IMR-90 (cell line): Measurements from ENCODE around the gene MRPS15. TPM values are rescaled to one million over a fixed set of nuclear protein-coding genes. Genes with fewer than 3 reads are reported as not detected.

Experiments
- ATAC-seq: fragments of 200-7000 bp; cut with Tn5 transposase; 2 replicates; pipeline ENCODE4 v1.9.1; 2020; ENCODE audit warnings: low read depth, mild to moderate bottlenecking, moderate library complexity
- BruUV-seq: library from RNA; stranded (reverse); fragments of 400-500 nt; replicated peaks from 2 replicates; lab custom pipeline; 2021; lab: Mats Ljungman, UMichigan
- CTCF ChIA-PET: fragments of 300-600 bp; formaldehyde crosslinking; extraction: SDS; loops from one replicate; lab custom pipeline; 2021; ENCODE audit warnings: antibody characterized with exemption; lab: Yijun Ruan, JAX
- POLR2A ChIA-PET: fragments of 300-600 bp; sonication (Branson Sonifier 250); formaldehyde crosslinking; loops from one replicate; lab custom pipeline; 2022; ENCODE audit warnings: antibody characterized with exemption; ENCODE audit not compliant: unreplicated experiment; lab: Charles Lee
- DNase-seq: peaks from one replicate; pipeline ENCODE4 v3.0.0; 2013
- H2AFZ ChIP-seq: replicated peaks from 2 replicates; pipeline ENCODE3; 2013; ENCODE audit warnings: low read length, mild to moderate bottlenecking; ENCODE audit not compliant: poor library complexity
- H2AK5ac ChIP-seq: 2 replicates; pipeline ENCODE4 v1.6.1; 2013; ENCODE audit warnings: low read depth, low read length, inconsistent platforms
- H2AK9ac ChIP-seq: replicated peaks from 2 replicates; pipeline ENCODE3; 2013; ENCODE audit warnings: mild to moderate bottlenecking, low read depth, low read length, moderate library complexity; ENCODE audit not compliant: poor library complexity
- H2BK120ac ChIP-seq: 2 replicates; pipeline ENCODE4 v1.6.1; 2013; ENCODE audit warnings: low read depth, low read length, inconsistent platforms
- H2BK15ac ChIP-seq: 3 replicates; pipeline ENCODE4 v1.6.1; 2013; ENCODE audit warnings: low read depth, low read length, inconsistent platforms
- H2BK20ac ChIP-seq: 2 replicates; pipeline ENCODE4 v1.6.1; 2013; ENCODE audit warnings: low read depth, mild to moderate bottlenecking, inconsistent platforms, low read length, moderate library complexity
- H2BK5ac ChIP-seq: 2 replicates; pipeline ENCODE4 v1.6.1; 2013; ENCODE audit warnings: mild to moderate bottlenecking, low read depth, low read length, inconsistent platforms; ENCODE audit not compliant: poor library complexity, severe bottlenecking
- H3K14ac ChIP-seq: replicated peaks from 2 replicates; pipeline ENCODE4 v1.6.1; 2013; ENCODE audit warnings: low read depth, low read length, inconsistent platforms
- H3K18ac ChIP-seq: 2 replicates; pipeline ENCODE4 v1.6.1; 2013; ENCODE audit warnings: low read depth, low read length, control low read depth
- H3K23ac ChIP-seq: 2 replicates; pipeline ENCODE4 v1.6.1; 2013; ENCODE audit warnings: low read depth, low read length, inconsistent platforms
- H3K27ac ChIP-seq: 2 replicates; pipeline ENCODE4 v1.5.1; 2013; ENCODE audit warnings: mild to moderate bottlenecking, control low read depth, low read length; ENCODE audit not compliant: insufficient read depth
- H3K27me3 ChIP-seq: 2 replicates; pipeline ENCODE4 v1.6.1; 2013; ENCODE audit warnings: low read length; ENCODE audit not compliant: control insufficient read depth, insufficient read depth
- H3K36me3 ChIP-seq: 2 replicates; pipeline ENCODE4 v1.6.1; 2013; ENCODE audit warnings: low read length, mixed read lengths; ENCODE audit not compliant: control insufficient read depth, insufficient read depth
- H3K4ac ChIP-seq: 2 replicates; pipeline ENCODE4 v1.6.1; 2013; ENCODE audit warnings: low read depth, low read length, inconsistent platforms
- H3K4me1 ChIP-seq: 2 replicates; pipeline ENCODE4 v1.6.1; 2013; ENCODE audit warnings: low read length, mixed read lengths; ENCODE audit not compliant: control insufficient read depth, insufficient read depth
- H3K4me2 ChIP-seq: 2 replicates; pipeline ENCODE4 v1.6.1; 2013; ENCODE audit warnings: low read depth, mild to moderate bottlenecking, control low read depth, low read length, moderate library complexity
- H3K4me3 ChIP-seq: 2 replicates; pipeline ENCODE4 v1.5.1; 2013; ENCODE audit warnings: low read depth, mild to moderate bottlenecking, control low read depth, low read length, moderate library complexity; ENCODE audit not compliant: insufficient read depth
- H3K56ac ChIP-seq: 2 replicates; pipeline ENCODE4 v1.6.1; 2013; ENCODE audit warnings: low read length, inconsistent platforms; ENCODE audit not compliant: insufficient read depth; ENCODE audit errors: extremely low read depth
- H3K79me1 ChIP-seq, 2 experiments: 2 replicates each; pipeline ENCODE4 v1.6.1; 2013; ENCODE audit warnings: low read length in 2 of 2, inconsistent platforms in 1 of 2, low read depth in 1 of 2
- H3K9ac ChIP-seq: 2 replicates; pipeline ENCODE4 v1.6.1; 2013; ENCODE audit warnings: low read depth, low read length, control low read depth
- H3K9me1 ChIP-seq: 2 replicates; pipeline ENCODE4 v1.6.1; 2013; ENCODE audit warnings: low read length, inconsistent platforms; ENCODE audit not compliant: insufficient read depth
- H3K9me3 ChIP-seq: 2 replicates; pipeline ENCODE4 v1.6.1; 2013; ENCODE audit warnings: low read length; ENCODE audit not compliant: control insufficient read depth, insufficient read depth
- H4K20me1 ChIP-seq: 2 replicates; pipeline ENCODE4 v1.6.1; 2013; ENCODE audit warnings: low read length, inconsistent platforms; ENCODE audit not compliant: insufficient read depth
- H4K5ac ChIP-seq: 2 replicates; pipeline ENCODE4 v1.6.1; 2013; ENCODE audit warnings: mild to moderate bottlenecking, low read depth, low read length, control low read depth
- H4K8ac ChIP-seq, 2 experiments: 2 replicates each; pipeline ENCODE4 v1.6.1; 2013; ENCODE audit warnings: low read depth in 2 of 2, low read length in 2 of 2, control low read depth in 1 of 2, inconsistent platforms in 1 of 2
- H4K91ac ChIP-seq: 2 replicates; pipeline ENCODE4 v1.6.1; 2013; ENCODE audit warnings: low read depth, low read length, inconsistent platforms; ENCODE audit not compliant: insufficient read depth
- BHLHE40 ChIP-seq: fragments of 150-350 bp; IDR thresholded peaks from 2 replicates; pipeline ENCODE4 v1.6.1; 2016; ENCODE audit warnings: mild to moderate bottlenecking, low read depth, low read length
- ELK1 ChIP-seq: fragments of 150-350 bp; IDR thresholded peaks from 2 replicates; pipeline ENCODE4 v1.6.1; 2016; ENCODE audit warnings: low read depth, mild to moderate bottlenecking, low read length, moderate library complexity, borderline replicate concordance
- MAFK ChIP-seq: IDR thresholded peaks from 2 replicates; pipeline ENCODE4 v1.6.1; 2012; ENCODE audit warnings: low read depth, low read length, improper control_type of control experiment
- MAZ ChIP-seq: IDR thresholded peaks from 2 replicates; pipeline ENCODE4 v1.6.1; 2012; ENCODE audit warnings: low read depth, mild to moderate bottlenecking, low read length, improper control_type of control experiment, moderate library complexity, borderline replicate concordance
- MXI1 ChIP-seq: IDR thresholded peaks from 2 replicates; pipeline ENCODE4 v1.6.1; 2012; ENCODE audit warnings: low read depth, mild to moderate bottlenecking, low read length, moderate library complexity, borderline replicate concordance
- POLR2A ChIP-seq: IDR thresholded peaks from 2 replicates; pipeline ENCODE4 v1.6.1; 2012; ENCODE audit warnings: mild to moderate bottlenecking, low read depth, low read length
- RAD21 ChIP-seq: IDR thresholded peaks from 2 replicates; pipeline ENCODE4 v1.6.1; 2012; ENCODE audit warnings: low read length, improper control_type of control experiment
- RFX5 ChIP-seq: IDR thresholded peaks from 2 replicates; pipeline ENCODE4 v1.8.0; 2012; ENCODE audit warnings: low read depth, mild to moderate bottlenecking, low read length, moderate library complexity
- USF2 ChIP-seq: fragments of 150-350 bp; IDR thresholded peaks from 2 replicates; pipeline ENCODE4 v1.6.1; 2017; ENCODE audit warnings: mild to moderate bottlenecking, antibody characterized with exemption, low read length, low read depth
- WGBS, 2 experiments: methylation state at CpG; one replicate each; pipeline versions ENCODE4 v1.1.5 to v1.1.7; 2013; ENCODE audit warnings: missing lambda C conversion rate in 2 of 2; ENCODE audit not compliant: insufficient read length in 1 of 2; ENCODE audit errors: extremely low coverage in 2 of 2; 5-methylcytosine and 5-hydroxymethylcytosine counted together
- dilution Hi-C: fragments of 300-500 bp; cut with HindIII; formaldehyde crosslinking; loops from one replicate; pipeline ENCODE4 v1.14.3; 2018; ENCODE audit warnings: low sequenced_read_pairs; ENCODE audit not compliant: unreplicated experiment
- in situ Hi-C: fragments of 300-500 bp; cut with MboI; formaldehyde crosslinking; loops from 3 replicates; pipeline ENCODE4 v1.14.3; 2019; ENCODE audit warnings: low sequenced_read_pairs, inconsistent platforms, mixed read lengths
- intact Hi-C: fragments of 100-400 bp; cut with micrococcal nuclease; formaldehyde crosslinking; loops from 2 replicates; pipeline ENCODE4 v1.10.0; 2022
- polyA plus RNA-seq, 3 experiments: library from polyadenylated mRNA; depleted of rRNA; stranded (reverse); fragments of >200 nt; gene quantifications; 2 replicates each; pipeline ENCODE4 v1.2.3, GENCODE V29; 2012; ENCODE audit warnings: low replicate concordance in 1 of 3
- total RNA-seq: library from RNA; depleted of rRNA; stranded (reverse); fragments of >200 nt; gene quantifications from 2 replicates; pipeline ENCODE4 v1.2.3, GENCODE V29; 2012

MRPS15 gene
- total and polyA plus RNA-seq, 2 of the 4 experiments (the other 2 are of a cell fraction): 46.1 to 77.9 TPM

GRCh38 chr1:36472656-36473055 is 8.5 kb upstream of the MRPS15 start:
- no peak overlapping the region for H3K18ac ChIP-seq
- H3K9ac ChIP-seq: no peak overlapping the region
- no peak overlapping the region for H4K8ac ChIP-seq
- no peak overlapping the region for H3K4ac ChIP-seq
- H2BK20ac ChIP-seq: no peak overlapping the region
- in situ Hi-C loops (loop anchor here (25.0 kb wide), 1 partner anchor 1540 kb away; the partner anchor contains the start of genes FHL3 and UTP11), dilution Hi-C loops (no loop called here), intact Hi-C loops (no loop called here)
- CTCF ChIA-PET: no interaction called here
- no peak overlapping the region for H2BK5ac ChIP-seq
- H3K27me3 ChIP-seq: peaks cover 19% of the 10 kb centered on the region
- WGBS, 2 experiments: 63% methylated on average over 5 of the region's 6 CpGs; no CpG with 5 or more reads in 1 of the 2 experiments
- H3K79me1 ChIP-seq: no peaks in the 10 kb centered on the region
- no peak overlapping the region for H3K56ac ChIP-seq
- POLR2A ChIA-PET: no interaction called here
- H2AK9ac ChIP-seq: no peak overlapping the region
- H3K4me1 ChIP-seq: no peaks in the 10 kb centered on the region
- H3K23ac ChIP-seq: no peak overlapping the region
- ATAC-seq (no peak), DNase-seq (no peak)
- H3K4me3 ChIP-seq: no peak overlapping the region
- no peak overlapping the region for H2BK15ac ChIP-seq
- H3K9me3 ChIP-seq: no peaks in the 10 kb centered on the region
- H3K4me2 ChIP-seq: no peak overlapping the region
- no peaks in the 10 kb centered on the region for H3K9me1 ChIP-seq
- no TSS peak for BruUV-seq
- H4K20me1 ChIP-seq: no peaks in the 10 kb centered on the region
- H4K91ac ChIP-seq: no peak overlapping the region
- H3K36me3 ChIP-seq: no peaks in the 10 kb centered on the region
- H4K5ac ChIP-seq: no peak overlapping the region
- no peak overlapping the region for H3K27ac ChIP-seq
- no peak overlapping the region for H2AFZ ChIP-seq
- H3K14ac ChIP-seq: no peak overlapping the region
- H2AK5ac ChIP-seq: no peak overlapping the region
- TF ChIP-seq BHLHE40: no peak
- no peak for TF ChIP-seq RFX5
- TF ChIP-seq POLR2A: no peak
- no peak for TF ChIP-seq USF2
- TF ChIP-seq MXI1: no peak
- TF ChIP-seq RAD21: no peak
- TF ChIP-seq ELK1: no peak
- no peak for TF ChIP-seq MAFK
- no peak for TF ChIP-seq MAZ
- no peak overlapping the region for H2BK120ac ChIP-seq
